ACC112 (cell line): Measurements from ENCODE around the gene WNT11.

ENCODE experiments used
- H2AFZ ChIP-seq: fragments of 200-600 bp; sonication (generic); one replicate; pipeline ENCODE4 v1.6.0; 2017; ENCODE audit warnings: antibody characterized with exemption, low read length; ENCODE audit not compliant: unreplicated experiment
- H3K27ac ChIP-seq: fragments of 200-600 bp; sonication (generic); 2 replicates; pipeline ENCODE4 v1.5.1; 2014; ENCODE audit warnings: low read depth, mild to moderate bottlenecking, antibody characterized with exemption, low read length, moderate library complexity
- H3K27me3 ChIP-seq: fragments of 200-600 bp; sonication (generic); 2 replicates; pipeline ENCODE4 v1.6.1; 2014; ENCODE audit warnings: mild to moderate bottlenecking, antibody characterized with exemption, low read length, moderate library complexity, mixed read lengths; ENCODE audit not compliant: insufficient read depth
- H3K36me3 ChIP-seq: fragments of 200-600 bp; sonication (generic); 2 replicates; pipeline ENCODE4 v1.6.1; 2016; ENCODE audit warnings: mild to moderate bottlenecking, antibody characterized with exemption, low read length, moderate library complexity, mixed read lengths; ENCODE audit not compliant: insufficient read depth
- H3K4me1 ChIP-seq: fragments of 200-600 bp; sonication (generic); one replicate; pipeline ENCODE4 v1.6.1; 2016; ENCODE audit warnings: low read length, mixed read lengths; ENCODE audit not compliant: insufficient read depth, unreplicated experiment, control insufficient read depth
- H3K4me3 ChIP-seq: fragments of 200-600 bp; sonication (generic); 2 replicates; pipeline ENCODE4 v1.5.1; 2014; ENCODE audit warnings: mild to moderate bottlenecking, low read depth, low read length
- H3K79me2 ChIP-seq: fragments of 200-600 bp; sonication (generic); one replicate; pipeline ENCODE4 v1.6.0; 2016; ENCODE audit warnings: low read length; ENCODE audit not compliant: control insufficient read depth, unreplicated experiment, insufficient read depth

WNT11 gene

GRCh38 chr11:76237914-76238313 is 31.6 kb upstream of the WNT11 start:
- no peaks in the 10 kb centered on the region for H3K79me2 ChIP-seq
- no peak overlapping the region for H2AFZ ChIP-seq
- H3K4me3 ChIP-seq: no peak overlapping the region
- no peaks in the 10 kb centered on the region for H3K27me3 ChIP-seq
- no peak overlapping the region for H3K27ac ChIP-seq
- H3K36me3 ChIP-seq: no peaks in the 10 kb centered on the region
- peaks cover 15% of the 10 kb centered on the region for H3K4me1 ChIP-seq

- Histone ChIP-seq H3K27ac (no peak overlapping the region), H2AFZ (no peak overlapping the region), H3K36me3 (no peaks in the 10 kb centered on the region), H3K4me3 (no peak overlapping the region), H3K79me2 (no peaks in the 10 kb centered on the region), H3K27me3 (no peaks in the 10 kb centered on the region), H3K4me1 (peaks cover 15% of the 10 kb centered on the region)
These were observed 30.8 kb upstream of the WNT11 start for GRCh38 chr11:76237000-76237649.

GRCh38 chr11:76236092-76236999 is 30.0 kb upstream of the WNT11 start:
- Histone ChIP-seq H2AFZ (peak overlapping the region; percentile 70), H3K4me3 (peak overlapping the region; percentile 90), H3K27me3 (no peaks in the 10 kb centered on the region), H3K27ac (no peak overlapping the region), H3K79me2 (no peaks in the 10 kb centered on the region), H3K4me1 (peaks cover 15% of the 10 kb centered on the region), H3K36me3 (no peaks in the 10 kb centered on the region)

DNA sequence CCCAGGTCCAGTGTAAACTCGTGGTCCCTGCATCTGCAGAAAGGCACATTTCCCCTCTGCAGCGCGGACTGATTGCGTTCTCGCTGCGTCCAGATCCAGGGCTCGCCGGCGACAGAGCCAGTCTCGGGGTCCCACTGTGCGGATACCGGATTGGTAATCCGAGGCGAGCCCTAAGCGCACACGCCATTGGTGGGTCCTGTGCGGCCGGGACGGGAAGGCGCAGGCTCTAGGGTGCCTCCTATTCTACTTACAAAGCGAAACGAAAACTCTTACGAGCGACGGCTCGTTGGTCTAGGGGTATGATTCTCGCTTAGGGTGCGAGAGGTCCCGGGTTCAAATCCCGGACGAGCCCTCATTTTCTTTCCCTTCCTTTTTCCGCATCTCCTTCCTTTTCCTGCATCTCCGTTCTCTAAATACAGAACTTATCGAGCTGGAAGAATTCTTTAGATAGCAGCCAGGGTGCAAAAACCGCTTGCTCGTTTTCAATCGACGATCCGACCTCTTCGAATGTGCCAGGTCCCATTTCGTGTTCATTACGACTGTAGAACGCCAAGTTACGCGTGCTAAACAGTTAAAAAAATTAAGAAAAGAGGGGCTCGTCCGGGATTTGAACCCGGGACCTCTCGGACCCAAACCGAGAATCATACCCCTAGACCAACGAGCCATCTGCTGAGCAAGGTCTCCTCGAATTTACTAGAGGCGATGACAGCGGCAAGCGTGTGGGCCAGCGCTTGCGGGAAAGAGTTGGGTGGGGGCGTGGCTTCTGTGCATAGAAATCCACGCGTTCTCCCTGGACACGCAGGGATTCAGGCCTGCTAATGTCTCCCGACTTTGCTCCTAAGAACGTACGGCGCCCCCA is 29.2 kb upstream of the WNT11 start:
- Histone ChIP-seq H3K36me3 (no peaks in the 10 kb centered on the region), H3K27ac (peak overlapping the region; percentile 72), H3K27me3 (no peaks in the 10 kb centered on the region), H3K79me2 (no peaks in the 10 kb centered on the region), H3K4me1 (peaks cover 15% of the 10 kb centered on the region), H2AFZ (peak overlapping the region; percentile 70), H3K4me3 (peak overlapping the region; percentile 90)

GRCh38 chr11:76234416-76235232 is 28.3 kb upstream of the WNT11 start:
- Histone ChIP-seq H3K4me3 (peak overlapping the region; percentile 90), H3K27ac (peak overlapping the region; percentile 72), H2AFZ (peak overlapping the region; percentile 57), H3K4me1 (peaks cover 15% of the 10 kb centered on the region), H3K79me2 (no peaks in the 10 kb centered on the region), H3K27me3 (no peaks in the 10 kb centered on the region), H3K36me3 (no peaks in the 10 kb centered on the region)

- Histone ChIP-seq H3K4me3 (peak overlapping the region; percentile 90), H3K36me3 (no peaks in the 10 kb centered on the region), H3K27me3 (no peaks in the 10 kb centered on the region), H3K4me1 (peaks cover 15% of the 10 kb centered on the region), H3K79me2 (no peaks in the 10 kb centered on the region), H3K27ac (peak overlapping the region; percentile 72), H2AFZ (peak overlapping the region; percentile 10)
These were observed 27.7 kb upstream of the WNT11 start for GRCh38 chr11:76234021-76234415.

DNA sequence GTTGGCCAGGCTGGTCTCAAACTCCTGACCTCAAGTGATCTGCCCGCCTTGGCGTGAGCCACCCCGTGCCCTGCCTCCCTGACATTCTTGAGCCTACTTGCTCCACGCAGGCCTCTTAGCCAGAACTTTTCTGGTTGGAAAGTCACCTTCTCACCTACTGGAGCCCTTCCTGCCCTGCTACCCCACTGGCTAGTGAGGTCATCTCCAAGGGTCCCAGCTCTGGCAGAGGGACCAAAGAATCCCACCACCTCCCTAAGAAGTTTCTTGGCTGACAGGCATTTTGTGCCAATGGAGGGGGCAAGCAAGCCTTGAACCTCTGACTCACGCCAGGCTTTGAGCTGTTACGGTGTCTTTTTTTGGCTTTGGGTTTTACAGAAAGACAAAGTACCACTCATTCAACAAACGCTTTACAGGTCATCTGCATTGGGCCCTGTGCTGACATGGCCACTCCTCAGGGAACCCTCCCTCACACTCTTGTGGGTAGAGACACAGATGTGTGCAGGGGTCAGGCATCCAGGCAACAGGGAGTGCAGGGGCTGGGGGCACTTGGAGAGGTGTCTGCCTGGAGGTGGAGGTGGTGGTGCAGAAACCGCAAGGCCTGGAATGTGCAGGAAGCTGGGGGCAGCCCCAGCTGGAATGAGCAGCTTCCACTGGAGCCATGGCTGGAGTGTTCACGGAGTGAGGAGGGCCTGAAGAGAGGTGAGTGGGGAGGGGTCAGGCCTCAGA is 27.1 kb upstream of the WNT11 start:
- Histone ChIP-seq H3K4me1 (peaks cover 15% of the 10 kb centered on the region), H3K36me3 (no peaks in the 10 kb centered on the region), H3K27me3 (no peaks in the 10 kb centered on the region), H3K4me3 (0 out of 2 replicates have a peak overlapping the region, but pooled peaks have one; percentile 90), H3K79me2 (no peaks in the 10 kb centered on the region), H2AFZ (no peak overlapping the region), H3K27ac (peak overlapping the region; percentile 72)

DNA sequence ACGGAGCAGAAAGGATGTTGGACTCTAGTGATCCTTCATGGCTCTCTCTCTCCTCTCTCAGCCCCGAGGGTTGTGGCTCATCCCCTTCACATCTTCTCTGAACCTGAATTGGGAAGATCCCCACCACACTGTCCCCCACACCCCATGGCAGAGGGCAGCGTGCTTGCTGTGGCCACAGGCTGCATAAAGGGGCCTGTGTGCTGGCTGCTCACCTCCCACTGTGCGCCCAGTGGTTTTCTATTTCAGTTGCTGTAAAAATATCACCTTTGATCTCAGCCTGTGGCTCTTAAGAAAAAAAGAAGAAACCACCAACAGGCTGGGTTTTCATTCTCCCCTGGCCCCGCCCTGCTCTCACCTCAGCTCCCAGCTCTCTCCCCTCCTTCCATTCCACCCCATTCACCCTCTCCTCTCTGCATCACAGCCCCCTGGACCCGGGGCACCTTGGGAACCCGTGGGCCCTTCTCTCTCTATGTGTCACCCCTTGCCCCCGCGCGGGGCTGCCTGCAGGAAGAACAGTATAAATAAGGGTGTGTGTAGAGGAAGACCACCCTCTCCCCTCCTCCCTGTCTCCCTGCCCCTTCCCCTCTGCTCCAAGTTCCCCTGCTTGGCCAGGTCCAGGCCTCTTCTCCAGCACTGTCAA is 25.8 kb upstream of the WNT11 start:
- peaks cover 15% of the 10 kb centered on the region for H3K4me1 ChIP-seq
- no peaks in the 10 kb centered on the region for H3K36me3 ChIP-seq
- H3K27me3 ChIP-seq: no peaks in the 10 kb centered on the region
- H3K27ac ChIP-seq: no peak overlapping the region
- H3K79me2 ChIP-seq: no peaks in the 10 kb centered on the region
- H2AFZ ChIP-seq: no peak overlapping the region
- no peak overlapping the region for H3K4me3 ChIP-seq

- peaks cover 15% of the 10 kb centered on the region for H3K4me1 ChIP-seq
- H3K36me3 ChIP-seq: no peaks in the 10 kb centered on the region
- no peaks in the 10 kb centered on the region for H3K27me3 ChIP-seq
- no peaks in the 10 kb centered on the region for H3K79me2 ChIP-seq
- H2AFZ ChIP-seq: no peak overlapping the region
- no peak overlapping the region for H3K4me3 ChIP-seq
- H3K27ac ChIP-seq: no peak overlapping the region
These were observed 24.9 kb upstream of the WNT11 start for GRCh38 chr11:76231121-76231738.
